Fibroblast of mammary gland (primary cell): ENCODE measurements around the gene OLFML2B.

Experiments
- DNase-seq: peaks from one replicate; pipeline ENCODE4 v3.0.0-alpha.2; 2010; ENCODE audit warnings: low read depth
- H3K4me3 ChIP-seq: 2 replicates; pipeline ENCODE4 v1.5.1; 2011; ENCODE audit warnings: low read depth, mild to moderate bottlenecking, low read length, moderate library complexity; ENCODE audit not compliant: control insufficient read depth
- CTCF ChIP-seq: conservative IDR thresholded peaks from 2 replicates; pipeline ENCODE4 v1.5.1; 2011; ENCODE audit warnings: low read depth, low read length, inconsistent platforms; ENCODE audit not compliant: control insufficient read depth, insufficient read depth

The OLFML2B gene

DNA sequence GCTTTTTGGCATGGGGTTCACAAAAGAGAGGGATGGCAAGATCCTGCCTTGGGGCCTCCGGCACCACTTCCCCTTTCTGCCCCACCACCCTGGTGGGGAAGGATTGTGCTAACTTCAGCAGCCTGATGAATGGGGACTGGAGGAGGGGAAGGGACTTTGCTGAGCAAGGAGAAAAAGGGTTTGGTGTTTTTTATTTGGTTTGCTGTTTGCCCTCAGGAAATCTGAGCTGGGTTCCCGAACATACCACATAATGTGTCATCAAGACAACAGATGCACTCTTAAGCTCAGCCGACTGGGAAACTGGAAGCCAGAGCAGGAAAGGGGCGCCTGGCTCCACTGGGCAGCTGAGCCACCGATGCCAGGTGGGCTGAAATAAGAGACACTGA lies 19.8 kb downstream of the OLFML2B start:
- TF ChIP-seq CTCF, result no peak
- DNase-seq, result peak; percentile 90
- H3K4me3 ChIP-seq, result no peak overlapping the region

GRCh38 chr1:162003061-162003829 lies 20.4 kb downstream of the OLFML2B start:
- no peak for TF ChIP-seq CTCF
- H3K4me3 ChIP-seq, result no peak overlapping the region
- DNase-seq, result peak; percentile 99

- no peak for TF ChIP-seq CTCF
- no peak for DNase-seq
- H3K4me3 ChIP-seq, result no peak overlapping the region
Observed at GRCh38 chr1:162000053-162000420, 23.6 kb downstream of the OLFML2B start.

- DNase-seq, result no peak
- no peak overlapping the region for H3K4me3 ChIP-seq
- no peak for TF ChIP-seq CTCF
Observed at GRCh38 chr1:161999301-162000052, 24.2 kb downstream of the OLFML2B start.

DNA sequence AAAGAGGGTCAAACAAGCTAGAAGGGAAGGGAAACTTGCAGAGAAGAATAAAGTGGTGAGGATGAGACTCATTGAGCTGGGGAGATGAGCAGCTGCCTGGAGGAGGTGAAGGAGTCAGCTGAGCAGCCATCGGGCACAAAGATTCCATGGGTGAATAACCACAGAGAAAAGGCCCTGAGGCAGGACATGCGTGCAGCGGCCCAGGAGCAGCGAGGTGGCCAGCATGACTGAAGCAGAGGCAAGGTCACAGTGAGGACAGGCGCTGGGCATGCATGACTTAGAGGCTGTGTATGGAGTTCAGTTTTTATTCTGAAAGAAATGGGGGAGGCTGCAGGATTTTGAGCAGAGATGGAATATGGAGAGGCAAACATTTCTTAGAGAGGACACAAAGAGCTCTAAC lies 24.9 kb downstream of the OLFML2B start:
- H3K4me3 ChIP-seq, result no peak overlapping the region
- TF ChIP-seq CTCF, result no peak
- DNase-seq, result peak; percentile 20

- no peak overlapping the region for H3K4me3 ChIP-seq
- no peak for DNase-seq
- no peak for TF ChIP-seq CTCF
Observed at GRCh38 chr1:161997152-161997551, 26.5 kb downstream of the OLFML2B start.
